Adipose tissue (tissue), 3 donors: ENCODE results near the gene PAX2. TPM values are rescaled to one million over a fixed set of nuclear protein-coding genes. Genes with fewer than 3 reads are reported as not detected.

Experiments
- H3K27ac ChIP-seq: one replicate; pipeline ENCODE4 v1.5.1; 2013; ENCODE audit warnings: low read depth, low read length
- WGBS, 3 donors: extraction: QIAGEN DNeasy Blood & Tissue Kit; methylation state at CpG; one replicate each; pipeline ENCODE4 v1.1.7; 2013; 5-methylcytosine and 5-hydroxymethylcytosine counted together
- polyA plus RNA-seq, 3 donors: library from polyadenylated mRNA; stranded (reverse); fragments of 200-250 nt; gene quantifications; one replicate each; pipeline ENCODE4 v1.2.3, GENCODE V29; 2013
- donor health status: healthy with polysubstance abuse.
- donor health status: Bipolar disorder and iron deficiency.
- donor health status: healthy.

The PAX2 gene
- polyA plus RNA-seq, 3 donors = 0.17 TPM; not detected in 2

- H3K27ac ChIP-seq = no peak overlapping the region
- WGBS, 3 donors = 75 to 89% (median 86%) methylated on average over 2 of the region's 2 CpGs
Measured at GRCh38 chr10:100848770-100849169, 103.4 kb downstream of the PAX2 start.

- 55 to 65% (median 63%) methylated on average over 4 of the region's 4 CpGs for WGBS, 3 donors
Measured at GRCh38 chr10:100858261-100858660, 112.9 kb downstream of the PAX2 start.

GRCh38 chr10:100858747-100859483 lies 113.5 kb downstream of the PAX2 start:
- 56 to 66% (median 64%) methylated on average over 21 of the region's 21 CpGs for WGBS, 3 donors
- no peak overlapping the region for H3K27ac ChIP-seq

More at GRCh38 chr10:100858261-100858660, 112.9 kb downstream of the PAX2 start:
- H3K27ac ChIP-seq = no peak overlapping the region

GRCh38 chr10:100859484-100859763 lies 114.0 kb downstream of the PAX2 start:
- H3K27ac ChIP-seq = no peak overlapping the region
- 70 to 76% (median 75%) methylated on average over 6 of the region's 6 CpGs for WGBS, 3 donors

GRCh38 chr10:100863433-100863832 lies 118.1 kb downstream of the PAX2 start:
- 84 to 88% (median 86%) methylated on average over 7 of the region's 7 CpGs for WGBS, 3 donors
- H3K27ac ChIP-seq = no peak overlapping the region

- 80 to 84% (median 82%) methylated on average over 24 of the region's 24 CpGs for WGBS, 3 donors
- no peak overlapping the region for H3K27ac ChIP-seq
Measured at GRCh38 chr10:100864036-100864885, 118.9 kb downstream of the PAX2 start.

GRCh38 chr10:100864978-100865377 lies 119.6 kb downstream of the PAX2 start:
- H3K27ac ChIP-seq = no peak overlapping the region
- WGBS, 3 donors = 35 to 61% (median 43%) methylated on average over 4 of the region's 4 CpGs

GRCh38 chr10:100866010-100866409 lies 120.6 kb downstream of the PAX2 start:
- WGBS, 3 donors = 71 to 82% (median 72%) methylated on average over 7 of the region's 7 CpGs
- H3K27ac ChIP-seq = no peak overlapping the region

- 15 to 39% (median 17%) methylated on average over 20 to 21 of the region's 21 CpGs for WGBS, 3 donors
Measured at GRCh38 chr10:100866575-100867098, 121.3 kb downstream of the PAX2 start.

GRCh38 chr10:100867261-100867963 lies 122.0 kb downstream of the PAX2 start:
- WGBS, 3 donors = 76 to 81% (median 79%) methylated on average over 8 of the region's 8 CpGs
- H3K27ac ChIP-seq = no peak overlapping the region

More at GRCh38 chr10:100866575-100867098, 121.3 kb downstream of the PAX2 start:
- no peak overlapping the region for H3K27ac ChIP-seq

- no peak overlapping the region for H3K27ac ChIP-seq
- 69 to 85% (median 71%) methylated on average over 3 of the region's 3 CpGs for WGBS, 3 donors
Measured at GRCh38 chr10:100868382-100868781, 123.0 kb downstream of the PAX2 start.

GRCh38 chr10:100869399-100869798 lies 124.0 kb downstream of the PAX2 start:
- 80 to 86% (median 80%) methylated on average over 4 of the region's 4 CpGs for WGBS, 3 donors
- no peak overlapping the region for H3K27ac ChIP-seq

- 47 to 54% (median 53%) methylated on average over 11 of the region's 11 CpGs for WGBS, 3 donors
- no peak overlapping the region for H3K27ac ChIP-seq
Measured at GRCh38 chr10:100872034-100872791, 126.8 kb downstream of the PAX2 start.

- H3K27ac ChIP-seq = no peak overlapping the region
- 60 to 78% (median 75%) methylated on average over 7 of the region's 7 CpGs for WGBS, 3 donors
Measured at GRCh38 chr10:100873146-100873826, 127.9 kb downstream of the PAX2 start.

GRCh38 chr10:100873827-100874326 lies 128.5 kb downstream of the PAX2 start:
- WGBS, 3 donors = 64 to 79% (median 71%) methylated on average over 14 of the region's 14 CpGs
- H3K27ac ChIP-seq = no peak overlapping the region

- WGBS, 3 donors = 71 to 83% (median 73%) methylated on average over 20 of the region's 20 CpGs
- H3K27ac ChIP-seq = no peak overlapping the region
Measured at GRCh38 chr10:100874702-100875483, 129.5 kb downstream of the PAX2 start.
